Thyroid gland (tissue), 4 donors: ENCODE measurements around the gene ONECUT3. TPM values are rescaled to one million over a fixed set of nuclear protein-coding genes. Genes with fewer than 3 reads are reported as not detected.
"Not testable (repeated sequence)": the region's sequence is repeated elsewhere in the genome, so short reads cannot be mapped to it uniquely, and the experiment has no call there.

Experiments
- DNase-seq, 2 donors: peaks; one replicate each; pipeline ENCODE4 v3.0.0-alpha.2; 2019
- H3K27ac ChIP-seq, 3 donors: fragments of 200-600 bp; sonication (generic); 1 replicate in 2 of 3; 2 replicates in 1 of 3; pipeline ENCODE4 v1.5.1; 2016 to 2019; ENCODE audit warnings: mild to moderate bottlenecking in 1 of 3, moderate library complexity in 1 of 3
- H3K27me3 ChIP-seq: fragments of 200-600 bp; sonication (generic); one replicate; pipeline ENCODE4 v1.5.1; 2019
- H3K36me3 ChIP-seq, 2 donors: fragments of 200-600 bp; sonication (generic); one replicate each; pipeline ENCODE4 v1.5.1; 2016 to 2019
- H3K4me1 ChIP-seq, 2 donors: fragments of 200-600 bp; sonication (generic); one replicate each; pipeline ENCODE4 v1.5.1; 2017 to 2019
- H3K4me3 ChIP-seq, 3 donors: fragments of 200-600 bp; sonication (generic); replicated peaks in 1 of 3; 1 replicate in 2 of 3; 2 replicates in 1 of 3; pipeline ENCODE4 v1.5.1; 2016; ENCODE audit warnings: mild to moderate bottlenecking in 1 of 3
- H3K9me3 ChIP-seq: fragments of 200-600 bp; sonication (generic); one replicate; pipeline ENCODE4 v1.5.1; 2017
- POLR2A ChIP-seq, 2 donors: fragments of 450-650 bp; IDR thresholded peaks; one replicate each; pipeline ENCODE4 v1.6.1; 2017; ENCODE audit warnings: antibody characterized with exemption in 2 of 2, mild to moderate bottlenecking in 2 of 2, moderate library complexity in 1 of 2
- WGBS, 2 donors: methylation state at CpG; one replicate each; pipeline ENCODE4 v1.1.5; 2017; 5-methylcytosine and 5-hydroxymethylcytosine counted together
- intact Hi-C: fragments of 100-400 bp; cut with DNase I; formaldehyde crosslinking; loops from one replicate; pipeline ENCODE4 v1.15.1; 2023
- total RNA-seq, 4 donors: library from RNA; depleted of rRNA; stranded (reverse); fragments of >200 nt; gene quantifications; one replicate each; pipeline ENCODE4 v1.2.3, GENCODE V29; 2016
- TF ChIP-seq, protein P1 (sequence below), 6 experiments: fragments of 200-600 bp in 3 of 6; fragments of 450-650 bp in 3 of 6; sonication (generic) in 3 of 6; IDR thresholded peaks; one replicate each; pipeline ENCODE4 v1.5.1; 2016 to 2019; ENCODE audit warnings: antibody characterized with exemption in 6 of 6, mild to moderate bottlenecking in 2 of 6, inconsistent platforms in 1 of 6, moderate library complexity in 1 of 6

ONECUT3 gene
- total RNA-seq, 4 donors from 2014 or later: not detected

DNA sequence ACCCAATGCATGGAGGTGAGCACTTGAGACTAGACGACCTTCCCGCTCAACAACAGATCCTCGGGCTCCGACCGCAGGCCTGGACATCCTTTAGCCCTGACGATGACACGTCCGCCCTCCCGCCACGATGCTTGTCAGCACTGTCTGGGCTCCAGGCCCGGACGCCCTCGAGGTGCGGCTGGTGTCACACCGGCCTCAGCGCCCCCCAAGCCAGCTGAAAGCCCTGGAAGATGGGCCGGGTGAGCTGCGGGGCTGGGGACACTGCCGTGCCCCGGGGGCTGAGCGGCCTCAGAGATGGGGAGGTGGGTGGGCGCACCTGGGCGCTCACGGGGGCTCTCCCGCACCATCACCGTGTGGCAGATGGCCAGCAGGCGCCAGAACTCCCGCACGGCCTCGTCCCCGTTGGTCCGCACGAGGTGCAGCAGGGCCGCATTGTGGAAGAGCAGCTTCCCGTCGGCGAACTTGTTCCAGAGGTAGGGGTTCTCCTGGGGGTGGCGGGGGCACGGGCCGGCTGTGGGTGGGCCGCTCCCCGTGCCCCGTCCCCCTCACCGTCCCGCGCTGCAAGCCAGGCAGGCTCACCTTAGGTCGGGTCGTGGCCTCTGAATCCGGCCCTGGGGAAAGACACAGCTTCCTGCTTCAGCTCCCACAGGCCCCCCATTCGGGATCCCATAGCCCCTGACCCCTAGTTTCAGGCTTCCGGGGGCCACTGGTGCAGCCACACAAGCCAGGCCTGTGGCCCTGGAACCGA lies 43.3 kb downstream of the ONECUT3 start:
- DNase-seq: no peak
- no peaks in the 10 kb centered on the region for H3K27me3 ChIP-seq
- intact Hi-C loops: no loop called here
- TF ChIP-seq, protein P1, sequence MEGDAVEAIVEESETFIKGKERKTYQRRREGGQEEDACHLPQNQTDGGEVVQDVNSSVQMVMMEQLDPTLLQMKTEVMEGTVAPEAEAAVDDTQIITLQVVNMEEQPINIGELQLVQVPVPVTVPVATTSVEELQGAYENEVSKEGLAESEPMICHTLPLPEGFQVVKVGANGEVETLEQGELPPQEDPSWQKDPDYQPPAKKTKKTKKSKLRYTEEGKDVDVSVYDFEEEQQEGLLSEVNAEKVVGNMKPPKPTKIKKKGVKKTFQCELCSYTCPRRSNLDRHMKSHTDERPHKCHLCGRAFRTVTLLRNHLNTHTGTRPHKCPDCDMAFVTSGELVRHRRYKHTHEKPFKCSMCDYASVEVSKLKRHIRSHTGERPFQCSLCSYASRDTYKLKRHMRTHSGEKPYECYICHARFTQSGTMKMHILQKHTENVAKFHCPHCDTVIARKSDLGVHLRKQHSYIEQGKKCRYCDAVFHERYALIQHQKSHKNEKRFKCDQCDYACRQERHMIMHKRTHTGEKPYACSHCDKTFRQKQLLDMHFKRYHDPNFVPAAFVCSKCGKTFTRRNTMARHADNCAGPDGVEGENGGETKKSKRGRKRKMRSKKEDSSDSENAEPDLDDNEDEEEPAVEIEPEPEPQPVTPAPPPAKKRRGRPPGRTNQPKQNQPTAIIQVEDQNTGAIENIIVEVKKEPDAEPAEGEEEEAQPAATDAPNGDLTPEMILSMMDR (IDR thresholded peaks at IDR 0.05): no peak
- TF ChIP-seq POLR2A (IDR thresholded peaks at IDR 0.05): no peak
- no peak overlapping the region for H3K4me3 ChIP-seq
- H3K9me3 ChIP-seq: no peaks in the 10 kb centered on the region
- WGBS, 2 donors: 51 to 70% methylated on average over 31 to 32 of the region's 52 CpGs
- peaks cover 0 to 6% of the 10 kb centered on the region in 2 donors for H3K4me1 ChIP-seq
- no peaks in the 10 kb centered on the region for H3K36me3 ChIP-seq
- no peak overlapping the region for H3K27ac ChIP-seq

DNA sequence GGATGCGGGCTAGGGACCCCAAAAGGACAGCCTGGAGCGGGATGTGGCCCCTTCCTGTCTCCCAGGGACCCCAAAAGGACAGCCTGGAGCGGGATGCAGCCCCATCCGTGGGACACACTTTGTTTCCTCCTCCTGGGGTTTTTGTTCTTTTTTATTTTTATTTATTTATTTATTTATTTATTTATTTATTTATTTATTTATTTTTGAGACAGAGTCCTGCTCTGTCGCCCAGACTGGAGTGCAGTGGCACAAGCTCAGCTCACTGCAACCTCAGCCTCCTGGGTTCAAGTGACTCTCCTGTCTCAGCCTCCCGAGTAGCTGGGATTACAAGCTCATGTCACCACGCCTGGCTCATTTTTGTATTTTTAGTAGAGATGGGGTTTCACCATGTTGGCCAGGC lies 44.0 kb downstream of the ONECUT3 start:
- WGBS, 2 donors: 92 to 93% methylated on average over 7 of the region's 7 CpGs

DNA sequence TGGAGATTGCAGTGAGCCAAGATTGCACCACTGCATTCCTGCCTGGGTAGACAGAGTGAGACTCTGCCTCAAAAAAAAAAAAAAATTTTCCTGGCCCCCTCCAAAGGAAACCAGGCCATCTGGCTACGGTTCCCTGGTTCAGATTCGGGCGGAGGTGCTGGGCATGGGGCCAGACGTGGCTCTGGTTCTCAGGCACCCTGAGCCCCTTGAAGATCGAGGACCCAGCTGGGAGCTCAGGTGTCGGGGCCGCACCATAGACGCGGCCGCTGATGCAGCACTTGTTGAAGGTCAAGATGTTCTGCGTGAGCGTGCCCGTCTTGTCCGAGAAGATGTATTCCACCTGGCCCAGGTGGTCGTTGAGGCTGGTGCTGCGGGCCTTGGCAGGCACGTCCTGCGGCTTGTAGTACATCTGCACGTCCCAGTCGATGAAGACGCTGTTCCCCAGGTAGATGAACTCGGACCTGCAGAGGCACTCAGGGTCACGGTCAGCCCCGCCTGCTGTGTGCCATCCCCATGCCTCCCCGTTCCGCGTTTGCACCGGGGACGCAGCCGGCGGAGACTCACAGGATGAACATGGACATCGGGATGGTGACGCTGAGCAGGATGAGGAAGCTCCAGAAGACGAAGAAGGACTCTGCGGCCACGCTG lies 46.5 kb downstream of the ONECUT3 start:
- no peaks in the 10 kb centered on the region for H3K36me3 ChIP-seq
- DNase-seq: peak; percentile 84 to 90
- intact Hi-C loops: no loop called here
- H3K9me3 ChIP-seq: no peaks in the 10 kb centered on the region
- H3K4me3 ChIP-seq: no peak overlapping the region
- 46 to 63% methylated on average over 25 to 36 of the region's 36 CpGs for WGBS, 2 donors
- H3K27ac ChIP-seq: no peak overlapping the region
- peaks cover 0 to 6% of the 10 kb centered on the region in 2 donors for H3K4me1 ChIP-seq
- H3K27me3 ChIP-seq: no peaks in the 10 kb centered on the region
- TF ChIP-seq POLR2A (IDR thresholded peaks at IDR 0.05): no peak
- TF ChIP-seq, protein P1 (IDR thresholded peaks at IDR 0.05): no peak

More for the DNA sequence above, 44.0 kb downstream of the ONECUT3 start:
- H3K4me1 ChIP-seq, H3K4me3 ChIP-seq, DNase-seq, intact Hi-C loops, H3K27ac ChIP-seq, H3K27me3 ChIP-seq, H3K9me3 ChIP-seq, H3K36me3 ChIP-seq: not testable (repeated sequence)

DNA sequence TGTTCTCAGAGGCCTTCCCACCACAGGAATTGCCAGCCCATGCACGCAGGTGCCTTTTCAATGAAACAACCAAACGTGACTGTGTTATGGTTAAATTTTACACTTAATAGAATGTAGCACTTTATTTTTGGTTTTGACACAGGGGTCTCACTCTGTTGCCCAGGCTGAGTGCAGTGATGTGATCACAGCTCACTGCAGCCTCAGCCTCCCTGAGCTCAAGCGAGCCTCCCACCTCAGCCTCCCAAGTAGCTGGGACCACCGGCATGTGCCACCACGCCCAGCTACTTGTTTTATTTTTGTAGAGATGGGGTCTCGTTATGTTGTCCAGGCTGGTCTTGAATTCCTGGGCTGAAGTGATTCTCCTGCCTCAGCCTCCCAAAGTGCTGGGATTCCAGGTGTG lies 51.6 kb downstream of the ONECUT3 start:
- intact Hi-C loops: no loop called here
- Histone ChIP-seq H3K4me1 (peaks cover 0 to 6% of the 10 kb centered on the region in 2 donors), H3K27me3 (no peaks in the 10 kb centered on the region), H3K9me3 (no peaks in the 10 kb centered on the region), H3K27ac (no peak overlapping the region), H3K36me3 (no peaks in the 10 kb centered on the region), H3K4me3 (no peak overlapping the region)
- DNase-seq: no peak
- no peak for TF ChIP-seq POLR2A (IDR thresholded peaks at IDR 0.05)
- TF ChIP-seq, protein P1 (IDR thresholded peaks at IDR 0.05): no peak
- WGBS, 2 donors: 89 to 91% methylated on average over 6 of the region's 6 CpGs

DNA sequence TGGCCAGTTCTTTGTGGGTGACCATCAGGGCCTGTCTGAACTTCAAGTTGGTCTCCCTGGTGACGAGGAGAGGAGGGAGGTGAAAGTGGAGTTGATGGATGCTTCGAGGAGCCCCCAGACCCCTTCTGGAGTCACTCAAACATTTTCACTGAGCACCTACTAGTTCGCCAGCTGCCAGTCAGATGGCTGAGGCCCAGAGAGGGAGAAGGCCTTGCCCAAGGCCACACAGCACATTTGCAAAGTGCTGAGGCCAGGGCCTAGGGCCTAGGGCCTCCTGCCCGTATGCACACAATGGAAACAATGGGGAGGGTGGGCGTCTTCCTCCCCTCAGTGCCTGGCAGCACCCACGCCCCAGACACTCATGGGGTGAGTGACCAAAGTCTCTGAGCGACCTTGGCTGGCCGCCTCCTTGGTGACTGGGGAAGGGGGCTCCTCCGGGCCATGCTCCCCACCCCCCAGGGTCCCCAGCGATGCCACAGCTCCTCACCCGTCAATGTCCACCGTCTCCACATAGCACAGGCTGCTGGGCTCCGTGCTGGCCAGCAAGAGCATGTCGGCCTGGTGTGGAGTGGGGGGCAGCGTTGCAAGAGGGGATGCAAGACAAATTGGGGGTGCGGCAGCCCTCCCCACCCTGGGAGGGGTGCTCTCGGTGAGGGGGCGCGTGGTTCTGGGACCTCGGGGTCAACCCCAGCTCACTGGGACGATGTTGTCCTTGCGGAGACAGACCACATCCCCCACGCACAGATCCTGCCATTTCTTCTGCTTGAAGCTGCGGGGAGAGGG lies 52.3 kb downstream of the ONECUT3 start:
- Histone ChIP-seq H3K27ac (no peak overlapping the region), H3K4me3 (no peak overlapping the region), H3K27me3 (no peaks in the 10 kb centered on the region), H3K36me3 (no peaks in the 10 kb centered on the region), H3K4me1 (peaks cover 0 to 4% of the 10 kb centered on the region in 2 donors), H3K9me3 (no peaks in the 10 kb centered on the region)
- DNase-seq: no peak
- 86 to 90% methylated on average over 10 to 20 of the region's 24 CpGs for WGBS, 2 donors
- intact Hi-C loops: no loop called here
- TF ChIP-seq, protein P1 (IDR thresholded peaks at IDR 0.05): no peak
- no peak for TF ChIP-seq POLR2A (IDR thresholded peaks at IDR 0.05)
